Gastroesophageal sphincter (tissue), 4 donors: ENCODE data around the gene CIAO2B. TPM values are rescaled to one million over a fixed set of nuclear protein-coding genes. Genes with fewer than 3 reads are reported as not detected.
"Not testable (repeated sequence)": the region's sequence is repeated elsewhere in the genome, so short reads cannot be mapped to it uniquely, and the experiment has no call there.

Experiments
- ATAC-seq: fragments of 150-250 bp; one replicate; pipeline ENCODE4 v1.9.1; 2016; ENCODE audit warnings: mild to moderate bottlenecking, moderate library complexity
- H3K27ac ChIP-seq, 4 donors: fragments of 200-600 bp; sonication (generic) in 3 of 4; 1 replicate in 3 of 4; 2 replicates in 1 of 4; pipeline ENCODE4 v1.5.1; 2016 to 2019
- H3K27me3 ChIP-seq: fragments of 200-600 bp; sonication (generic); one replicate; pipeline ENCODE4 v1.5.1; 2019
- H3K36me3 ChIP-seq, 2 donors: fragments of 200-600 bp; sonication (generic); one replicate each; pipeline ENCODE4 v1.5.1; 2019; ENCODE audit warnings: control low read depth in 1 of 2
- H3K4me1 ChIP-seq, 3 donors: fragments of 200-600 bp; sonication (generic); 1 replicate in 2 of 3; 2 replicates in 1 of 3; pipeline ENCODE4 v1.5.1; 2016 to 2019; ENCODE audit warnings: control low read depth in 2 of 3
- H3K4me3 ChIP-seq, 2 donors: fragments of 200-600 bp; sonication (generic); one replicate each; pipeline ENCODE4 v1.5.1; 2019; ENCODE audit warnings: mild to moderate bottlenecking in 1 of 2, moderate library complexity in 1 of 2
- H3K9me3 ChIP-seq, 3 donors: fragments of 200-600 bp; sonication (generic); one replicate each; pipeline ENCODE4 v1.5.1; 2017 to 2019; ENCODE audit warnings: control low read depth in 2 of 3
- CTCF ChIP-seq, 4 experiments: fragments of 200-600 bp in 2 of 4; fragments of 450-650 bp in 2 of 4; sonication (generic) in 1 of 4; IDR thresholded peaks; one replicate each; pipeline ENCODE4 v1.5.1; 2017 to 2019; ENCODE audit warnings: antibody characterized with exemption in 4 of 4, mild to moderate bottlenecking in 2 of 4, moderate library complexity in 2 of 4
- EP300 ChIP-seq: sonication (generic); formaldehyde crosslinking; IDR thresholded peaks from one replicate; pipeline ENCODE4 v1.6.1; 2017; ENCODE audit warnings: antibody characterized with exemption, mild to moderate bottlenecking
- POLR2A ChIP-seq, 2 donors: fragments of 450-650 bp; IDR thresholded peaks; one replicate each; pipeline ENCODE4 v1.6.1; 2017; ENCODE audit warnings: antibody characterized with exemption in 2 of 2, mild to moderate bottlenecking in 2 of 2, moderate library complexity in 1 of 2
- POLR2AphosphoS5 ChIP-seq: sonication (generic); formaldehyde crosslinking; IDR thresholded peaks from one replicate; pipeline ENCODE4 v1.6.1; 2017; ENCODE audit warnings: antibody characterized with exemption
- WGBS, 2 donors: methylation state at CpG; one replicate each; pipeline ENCODE4 v1.1.5; 2018; ENCODE audit warnings: low coverage in 1 of 2; 5-methylcytosine and 5-hydroxymethylcytosine counted together
- total RNA-seq, 4 donors: library from RNA; depleted of rRNA; stranded (reverse); fragments of >200 nt; gene quantifications; one replicate each; pipeline ENCODE4 v1.1.0, GENCODE V29; 2016

CIAO2B gene
- total RNA-seq, 4 donors from 2014 or later = 54.3 to 88.9 (median 79.5) TPM

- Histone ChIP-seq H3K4me1 (no peaks in the 10 kb centered on the region), H3K9me3 (no peaks in the 10 kb centered on the region), H3K27me3 (peaks cover 19% of the 10 kb centered on the region), H3K36me3 (no peaks in the 10 kb centered on the region), H3K4me3 (no peak within 1 kb of the TSS), H3K27ac (no peak within 1 kb of the TSS)
- peak; percentile 65 for ATAC-seq
- TF ChIP-seq EP300 (no peak), CTCF (IDR thresholded peaks at IDR 0.05) (peak in 3 of 4 experiments; percentile 18 to 57 (median 48))
- 68 to 94% methylated on average over 3 to 7 of the region's 16 CpGs for WGBS, 2 donors
Measured at GRCh38 chr16:66961065-66961744, 27.0 kb upstream of the CIAO2B start, which contains the start of gene CES3. Gene CES3 (plus strand): TSS chr16:66961266. CDS start chr16:66961308, 42 bp downstream.

- Histone ChIP-seq H3K4me1 (no peaks in the 10 kb centered on the region), H3K27me3 (peaks cover 19% of the 10 kb centered on the region), H3K4me3 (no peak overlapping the region), H3K27ac (no peak overlapping the region), H3K36me3 (no peaks in the 10 kb centered on the region), H3K9me3 (no peaks in the 10 kb centered on the region)
- 80 to 100% methylated on average over 1 of the region's 1 CpG for WGBS, 2 donors
- no peak for TF ChIP-seq POLR2AphosphoS5
- no peak for TF ChIP-seq EP300
- no peak for TF ChIP-seq CTCF (IDR thresholded peaks at IDR 0.05)
- TF ChIP-seq POLR2A (IDR thresholded peaks at IDR 0.05) = no peak
- ATAC-seq = no peak
Measured at GRCh38 chr16:66960270-66960669, 26.1 kb upstream of the CIAO2B start.

- Histone ChIP-seq H3K4me3 (no peak overlapping the region), H3K9me3 (no peaks in the 10 kb centered on the region), H3K27me3 (peaks cover 15% of the 10 kb centered on the region), H3K36me3 (no peaks in the 10 kb centered on the region), H3K27ac (no peak overlapping the region), H3K4me1 (no peaks in the 10 kb centered on the region)
- WGBS, 2 donors = 54 to 66% methylated on average over 2 to 4 of the region's 5 CpGs
- ATAC-seq = peak; percentile 73
- TF ChIP-seq EP300 = no peak
- no peak for TF ChIP-seq CTCF (IDR thresholded peaks at IDR 0.05)
- TF ChIP-seq POLR2A (IDR thresholded peaks at IDR 0.05) = no peak
- no peak for TF ChIP-seq POLR2AphosphoS5
Measured at GRCh38 chr16:66959704-66960161, 25.5 kb upstream of the CIAO2B start.

GRCh38 chr16:66958857-66959703 lies 24.9 kb upstream of the CIAO2B start:
- Histone ChIP-seq H3K36me3 (no peaks in the 10 kb centered on the region), H3K27me3 (peaks cover 9% of the 10 kb centered on the region), H3K4me3 (no peak overlapping the region), H3K4me1 (no peaks in the 10 kb centered on the region), H3K9me3 (no peaks in the 10 kb centered on the region), H3K27ac (no peak overlapping the region)
- WGBS, 2 donors = 46 to 50% methylated on average over 1 to 2 of the region's 7 CpGs
- no peak for ATAC-seq
- no peak for TF ChIP-seq EP300

DNA sequence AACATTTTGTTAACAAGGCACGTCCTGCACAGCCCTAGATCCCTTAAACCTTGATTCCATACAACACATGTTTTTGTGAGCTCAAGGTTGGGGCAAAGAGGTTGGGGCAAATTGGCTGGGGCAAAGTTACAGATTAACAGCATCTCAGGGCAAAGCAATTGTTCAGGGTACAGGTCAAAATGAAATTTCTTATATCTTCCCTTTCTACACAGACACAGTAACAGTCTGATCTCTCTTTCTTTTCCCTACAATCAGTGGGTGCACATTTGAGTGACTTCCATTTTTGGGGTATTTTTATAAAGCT lies 21.9 kb upstream of the CIAO2B start:
- H3K4me3 ChIP-seq, H3K27ac ChIP-seq, H3K4me1 ChIP-seq, ATAC-seq, H3K9me3 ChIP-seq, H3K27me3 ChIP-seq, H3K36me3 ChIP-seq: not testable (repeated sequence)
- WGBS, 2 donors = 38 to 67% methylated on average over 1 of the region's 1 CpG

DNA sequence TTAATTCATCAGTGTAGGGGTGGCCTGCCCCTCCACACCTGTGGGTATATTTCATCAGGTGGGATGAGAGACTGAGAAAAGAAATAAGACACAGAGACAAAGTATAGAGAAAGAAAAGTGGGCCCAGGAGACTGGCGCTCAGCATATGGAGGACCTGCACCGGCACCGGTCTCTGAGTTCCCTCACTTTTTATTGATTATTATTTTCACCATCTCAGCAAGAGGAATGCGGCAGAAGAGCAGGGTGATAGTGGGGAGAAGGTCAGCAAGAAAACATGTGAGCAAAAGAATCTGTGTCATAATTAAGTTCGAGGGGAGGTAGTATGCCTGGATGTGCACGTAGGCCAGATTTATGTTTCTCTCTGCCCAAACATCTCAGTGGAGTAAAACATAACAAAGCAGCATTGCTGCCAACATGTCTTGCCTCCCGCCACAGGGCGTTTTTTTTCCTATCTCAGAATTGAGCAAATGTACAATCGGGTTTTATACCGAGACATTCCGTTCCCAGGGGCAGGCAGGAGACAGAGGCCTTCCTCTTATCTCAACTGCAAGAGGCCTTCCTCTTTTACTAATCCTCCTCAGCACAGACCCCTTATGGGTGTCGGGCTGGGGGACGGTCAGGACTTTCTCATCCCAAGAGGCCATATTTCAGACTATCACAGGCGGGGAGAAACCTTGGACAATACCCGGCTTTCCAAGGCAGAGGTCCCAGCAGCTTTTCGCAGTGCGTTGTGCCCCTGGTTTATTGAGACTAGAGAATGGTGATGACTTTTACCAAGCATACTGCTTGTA lies 21.4 kb upstream of the CIAO2B start:
- not testable (repeated sequence) for ATAC-seq, H3K4me3 ChIP-seq, H3K9me3 ChIP-seq, H3K36me3 ChIP-seq, H3K27ac ChIP-seq, H3K27me3 ChIP-seq, H3K4me1 ChIP-seq
- WGBS, 2 donors = 65 to 78% methylated on average over 11 of the region's 17 CpGs
